Activated T-cell treated with anti-CD3 and anti-CD28 coated beads for 24 hours (primary cell): ENCODE data around the gene CD200.
"Not testable (repeated sequence)": the region's sequence is repeated elsewhere in the genome, so short reads cannot be mapped to it uniquely, and the experiment has no call there.

Experiments
- DNase-seq: peaks from one replicate; pipeline ENCODE4 v3.0.0-alpha.2; 2020; ENCODE audit warnings: low read depth

CD200 gene

DNA sequence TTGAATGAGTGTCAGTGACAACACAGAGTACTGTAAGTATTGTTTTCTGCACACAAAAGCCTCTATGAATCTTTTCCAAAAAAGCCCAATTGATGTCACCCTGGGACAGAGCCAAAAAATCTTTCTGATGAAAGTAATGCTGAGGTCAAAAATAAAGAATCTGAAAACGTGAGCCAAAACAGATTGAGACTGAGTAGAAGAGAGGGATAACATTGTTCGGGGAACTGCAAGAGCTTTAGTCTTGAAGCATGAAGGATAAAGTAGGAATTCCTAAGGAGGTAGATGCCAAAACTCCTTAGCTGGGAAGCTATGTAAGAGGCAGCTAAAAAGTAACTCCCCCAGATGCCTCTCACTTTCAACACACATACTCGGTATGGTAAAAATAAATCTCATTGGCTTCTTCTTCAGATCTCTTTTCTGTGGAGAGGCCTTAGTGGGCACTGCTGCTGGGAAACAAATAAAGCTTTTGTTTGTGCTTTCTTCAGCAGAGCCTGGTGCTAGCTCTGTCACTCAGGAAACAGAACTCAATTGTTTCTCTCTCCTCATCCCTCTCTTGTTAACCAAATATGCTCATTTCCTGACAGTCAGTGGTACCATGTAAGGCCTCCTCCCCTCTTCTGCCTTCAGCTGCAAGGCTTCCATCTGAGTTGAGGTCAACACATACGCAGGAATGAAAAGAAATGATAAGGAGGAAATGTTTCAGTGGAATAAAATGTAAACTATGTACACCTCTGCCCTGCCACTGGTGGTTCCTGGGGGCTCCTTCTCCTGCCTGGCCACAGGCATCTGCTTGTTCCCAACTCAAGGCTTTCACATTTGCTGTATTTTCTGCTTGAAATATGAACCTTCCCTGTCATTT, 58.1 kb downstream of the CD200 start:
- no peak for DNase-seq

- no peak for DNase-seq
Measured at GRCh38 chr3:112391648-112392047, 58.7 kb downstream of the CD200 start.

GRCh38 chr3:112392393-112393359, 59.7 kb downstream of the CD200 start:
- DNase-seq = no peak

DNA sequence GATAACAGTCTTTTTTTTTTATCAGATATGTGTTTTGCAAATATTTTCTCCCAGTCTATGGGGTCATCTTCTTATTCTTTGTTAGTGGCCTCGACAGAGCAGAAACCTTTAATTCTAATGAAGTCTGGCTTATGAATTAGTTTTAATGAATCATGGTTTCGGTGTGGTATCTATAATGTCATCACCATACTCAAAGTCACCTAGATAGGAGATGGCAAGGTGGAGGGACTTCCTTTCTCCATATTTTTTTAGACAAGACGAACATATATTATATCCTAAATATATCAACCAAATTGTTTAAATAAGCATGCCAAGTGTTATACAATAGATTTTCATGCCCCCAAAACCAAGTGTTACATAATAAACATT, 60.4 kb downstream of the CD200 start:
- DNase-seq = no peak

- no peak for DNase-seq
Measured at GRCh38 chr3:112394003-112394640, 61.2 kb downstream of the CD200 start.

DNA sequence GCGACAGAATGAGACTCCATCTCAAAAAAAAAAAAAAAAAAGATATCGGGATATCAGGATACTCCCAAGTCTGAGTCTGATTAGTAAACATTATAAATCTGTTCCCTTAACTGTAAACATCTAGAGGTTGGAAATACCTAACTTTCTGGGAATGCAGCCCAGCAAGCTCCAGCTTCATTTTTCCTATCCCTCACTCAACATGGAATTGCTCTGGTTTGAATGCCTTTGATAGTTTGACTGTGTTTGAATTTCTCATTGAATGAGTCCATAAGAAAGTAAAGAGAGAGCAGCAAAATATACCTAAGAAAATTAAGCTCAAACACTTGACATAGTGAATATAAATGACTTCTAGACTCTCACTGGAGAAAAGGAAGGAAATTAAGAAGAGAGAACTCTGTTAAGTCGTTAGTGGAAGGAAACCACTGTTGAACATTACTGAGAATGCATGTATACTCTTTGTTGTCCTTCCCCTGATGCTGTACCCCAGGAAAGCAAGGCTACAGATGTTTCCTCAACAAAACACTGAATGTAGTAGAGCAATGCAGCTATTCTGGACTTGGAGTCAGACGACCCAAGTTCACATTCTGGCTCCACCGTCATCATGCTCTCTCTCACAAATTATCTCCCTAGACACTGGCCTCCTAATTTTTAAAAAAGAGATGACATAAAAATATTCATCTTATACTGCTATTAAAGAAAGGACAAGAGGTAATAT, 62.4 kb downstream of the CD200 start:
- no peak for DNase-seq

GRCh38 chr3:112395896-112396290, 62.9 kb downstream of the CD200 start:
- DNase-seq = no peak

GRCh38 chr3:112397556-112397955, 64.6 kb downstream of the CD200 start:
- DNase-seq = no peak

- DNase-seq = no peak
Measured at GRCh38 chr3:112399064-112399463, 66.1 kb downstream of the CD200 start.

GRCh38 chr3:112399554-112399953, 66.6 kb downstream of the CD200 start:
- DNase-seq = not testable (repeated sequence)

GRCh38 chr3:112400317-112400716, 67.4 kb downstream of the CD200 start:
- not testable (repeated sequence) for DNase-seq

DNA sequence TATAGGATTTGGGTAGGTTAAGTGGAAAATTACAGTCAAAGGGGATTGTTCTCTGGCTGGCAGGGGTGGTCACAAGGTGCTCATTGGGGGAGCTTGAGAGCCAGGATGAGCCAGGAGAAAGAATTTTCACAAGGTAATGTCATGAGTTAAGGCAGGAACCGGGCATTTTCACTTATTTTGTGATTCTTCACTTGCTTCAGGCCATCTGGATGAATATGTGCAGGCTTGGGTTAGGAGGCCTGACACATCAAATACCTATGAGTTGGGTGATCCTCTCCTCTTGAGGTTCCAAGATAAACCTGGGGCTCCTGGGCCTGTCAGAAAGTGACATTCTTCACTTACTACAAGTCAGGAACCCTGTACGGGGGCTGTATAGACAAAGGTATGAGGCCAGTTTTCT, 68.7 kb downstream of the CD200 start:
- no peak for DNase-seq

DNA sequence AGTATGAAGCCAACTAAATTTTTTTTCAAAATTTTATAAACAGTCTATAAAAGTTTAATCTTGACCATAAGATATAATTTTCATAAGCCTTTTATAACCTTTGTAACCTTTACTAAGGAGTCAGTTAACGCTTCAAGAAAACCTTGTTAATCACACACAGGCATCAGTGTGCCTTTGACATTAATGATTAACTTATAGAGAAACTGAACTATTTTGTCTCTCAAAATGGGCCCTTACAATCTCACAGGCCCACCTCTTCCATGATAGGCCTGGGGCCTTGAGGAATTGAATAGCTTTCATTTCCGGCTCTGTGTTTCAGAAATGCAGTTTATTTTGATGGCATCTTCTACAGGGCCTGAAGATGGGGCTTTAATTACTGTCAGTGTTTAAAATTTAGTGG, 70.1 kb downstream of the CD200 start:
- no peak for DNase-seq

DNA sequence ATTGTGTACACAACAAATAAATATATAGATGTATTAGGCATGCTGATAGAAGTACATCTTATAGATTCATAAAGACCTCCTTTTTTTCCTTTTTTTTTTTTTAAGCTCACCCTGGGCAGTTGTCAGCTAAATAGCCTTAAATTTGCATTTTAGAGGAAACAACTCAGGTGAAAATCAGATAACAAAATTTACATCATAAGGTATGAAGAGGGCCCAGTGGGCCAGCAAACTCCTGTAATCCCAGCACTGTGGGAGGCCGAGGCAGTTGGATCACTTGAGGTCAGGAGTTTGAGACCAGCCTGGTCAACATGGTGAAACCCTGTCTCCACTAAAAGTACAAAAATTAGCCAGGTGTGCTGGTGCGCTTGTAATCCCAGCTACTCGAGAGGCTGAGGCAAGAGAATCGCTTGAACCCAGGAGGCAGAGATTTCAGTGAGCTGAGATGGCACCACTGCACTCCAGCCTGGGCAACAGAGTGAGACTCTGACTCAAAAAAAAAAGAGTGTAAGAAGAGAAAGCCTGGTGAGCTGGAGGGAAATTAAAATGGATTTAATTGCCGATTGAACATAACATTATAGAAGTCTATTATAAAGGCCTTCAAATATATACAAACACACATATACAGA, 72.1 kb downstream of the CD200 start:
- DNase-seq = not testable (repeated sequence)

- DNase-seq = peak; percentile 23
Measured at GRCh38 chr3:112405845-112406244, 72.9 kb downstream of the CD200 start.

DNA sequence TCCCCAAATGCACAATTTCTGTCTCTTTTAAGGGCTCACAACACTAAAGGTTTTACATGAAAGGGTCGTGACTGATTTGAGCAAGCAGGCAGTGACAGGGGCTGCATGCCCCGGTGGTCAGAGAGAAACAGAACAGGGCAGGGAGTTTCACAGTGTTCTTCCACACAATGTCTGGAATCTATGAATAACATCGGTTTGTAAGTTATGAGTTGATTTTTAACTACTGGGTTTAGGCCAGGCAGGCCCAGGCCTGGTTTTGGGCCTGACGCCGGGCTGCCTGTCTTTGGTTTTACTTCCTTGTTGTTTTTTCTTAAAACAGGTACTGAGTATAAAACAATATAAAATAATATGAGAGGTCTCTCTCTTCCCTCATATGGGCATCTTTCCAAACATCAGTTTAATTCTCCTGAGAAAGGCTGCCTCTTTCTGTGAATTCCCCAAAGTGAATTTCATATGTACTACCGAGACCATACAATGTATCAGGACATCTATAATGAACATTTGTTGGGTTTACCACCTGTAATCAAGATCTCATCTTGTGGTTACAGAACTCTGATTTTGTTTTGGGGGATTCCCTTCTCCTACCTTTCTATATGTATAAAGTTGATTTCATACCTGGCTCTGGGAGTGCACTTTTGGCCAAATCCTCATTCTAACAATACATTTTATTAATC, 74.4 kb downstream of the CD200 start:
- no peak for DNase-seq

GRCh38 chr3:112407888-112408702, 75.1 kb downstream of the CD200 start:
- no peak for DNase-seq

DNA sequence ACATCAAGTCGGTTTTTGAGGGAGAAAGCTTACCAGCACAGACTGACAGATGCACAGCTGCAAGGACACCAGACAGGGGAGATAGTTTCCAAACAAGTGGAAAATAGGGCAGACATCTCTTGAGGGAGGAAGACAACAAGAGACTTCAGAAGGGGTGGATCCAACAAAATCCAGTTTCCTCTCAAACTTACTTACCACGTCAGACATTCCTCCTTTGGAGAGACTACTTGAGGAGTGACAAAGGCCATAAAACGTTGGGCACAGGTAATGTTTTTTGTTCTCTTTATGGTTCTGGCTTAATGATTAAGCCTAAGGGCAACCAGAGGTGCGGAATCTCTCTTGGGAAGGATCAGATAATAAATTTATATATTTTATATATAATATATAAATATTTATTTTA, 76.1 kb downstream of the CD200 start:
- no peak for DNase-seq

DNA sequence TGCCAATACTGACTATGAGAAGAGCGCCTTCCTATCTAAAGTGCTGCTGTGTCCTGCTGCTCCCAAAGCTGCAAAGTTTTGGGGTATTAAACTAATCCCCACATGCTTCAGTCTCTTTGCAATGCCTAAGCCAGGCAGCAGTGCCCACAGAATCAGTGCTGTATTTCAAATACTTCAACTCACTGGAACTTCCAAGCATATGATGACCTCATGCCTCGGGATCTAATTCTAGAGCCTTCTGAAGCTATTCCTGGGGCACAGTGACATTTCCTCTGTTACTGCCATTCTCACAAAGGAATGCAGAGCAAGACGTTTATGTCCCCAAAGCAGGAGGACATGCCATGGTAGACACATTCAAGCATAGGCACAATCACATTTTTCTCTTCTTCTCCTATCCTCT, 78.5 kb downstream of the CD200 start:
- no peak for DNase-seq
